ENCODE results near the gene ACAD9.

ACAD9 gene

DNA sequence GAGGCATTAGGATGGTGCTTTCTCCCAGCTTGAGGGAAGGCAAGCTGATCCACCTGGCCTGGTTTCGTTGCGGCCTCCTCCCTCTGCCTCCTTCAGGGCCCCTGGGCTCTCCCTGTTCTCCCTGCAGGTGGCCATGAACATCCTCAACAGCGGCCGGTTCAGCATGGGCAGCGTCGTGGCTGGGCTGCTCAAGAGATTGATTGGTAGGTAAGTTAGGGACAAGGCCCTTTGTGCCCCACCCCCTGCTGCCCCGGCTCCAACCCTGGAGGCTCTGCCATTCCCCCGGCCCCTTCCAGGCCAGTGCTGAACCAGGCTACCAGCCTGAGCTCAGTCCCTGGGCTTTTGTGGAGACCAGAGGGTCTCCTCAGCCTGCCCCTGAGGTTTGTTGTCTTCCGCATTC is 23.0 kb downstream of the ACAD9 start:
- Histone ChIP-seq H3K4me1 (no peaks in the 10 kb centered on the region; the same call in 1 of the 2 replicates), H3K27me3 (no peaks in the 10 kb centered on the region), H3K36me3 (peaks cover 87% of the 10 kb centered on the region), H3K4me3 (ENCODE audit: low read depth, low read length) (no peak overlapping the region), H3K9me3 (no peaks in the 10 kb centered on the region)
- TF ChIP-seq, protein P1, sequence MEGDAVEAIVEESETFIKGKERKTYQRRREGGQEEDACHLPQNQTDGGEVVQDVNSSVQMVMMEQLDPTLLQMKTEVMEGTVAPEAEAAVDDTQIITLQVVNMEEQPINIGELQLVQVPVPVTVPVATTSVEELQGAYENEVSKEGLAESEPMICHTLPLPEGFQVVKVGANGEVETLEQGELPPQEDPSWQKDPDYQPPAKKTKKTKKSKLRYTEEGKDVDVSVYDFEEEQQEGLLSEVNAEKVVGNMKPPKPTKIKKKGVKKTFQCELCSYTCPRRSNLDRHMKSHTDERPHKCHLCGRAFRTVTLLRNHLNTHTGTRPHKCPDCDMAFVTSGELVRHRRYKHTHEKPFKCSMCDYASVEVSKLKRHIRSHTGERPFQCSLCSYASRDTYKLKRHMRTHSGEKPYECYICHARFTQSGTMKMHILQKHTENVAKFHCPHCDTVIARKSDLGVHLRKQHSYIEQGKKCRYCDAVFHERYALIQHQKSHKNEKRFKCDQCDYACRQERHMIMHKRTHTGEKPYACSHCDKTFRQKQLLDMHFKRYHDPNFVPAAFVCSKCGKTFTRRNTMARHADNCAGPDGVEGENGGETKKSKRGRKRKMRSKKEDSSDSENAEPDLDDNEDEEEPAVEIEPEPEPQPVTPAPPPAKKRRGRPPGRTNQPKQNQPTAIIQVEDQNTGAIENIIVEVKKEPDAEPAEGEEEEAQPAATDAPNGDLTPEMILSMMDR (IDR thresholded peaks at IDR 0.05; ENCODE audit: low read depth, low read length) = no peak
- no peak for DNase-seq

DNA sequence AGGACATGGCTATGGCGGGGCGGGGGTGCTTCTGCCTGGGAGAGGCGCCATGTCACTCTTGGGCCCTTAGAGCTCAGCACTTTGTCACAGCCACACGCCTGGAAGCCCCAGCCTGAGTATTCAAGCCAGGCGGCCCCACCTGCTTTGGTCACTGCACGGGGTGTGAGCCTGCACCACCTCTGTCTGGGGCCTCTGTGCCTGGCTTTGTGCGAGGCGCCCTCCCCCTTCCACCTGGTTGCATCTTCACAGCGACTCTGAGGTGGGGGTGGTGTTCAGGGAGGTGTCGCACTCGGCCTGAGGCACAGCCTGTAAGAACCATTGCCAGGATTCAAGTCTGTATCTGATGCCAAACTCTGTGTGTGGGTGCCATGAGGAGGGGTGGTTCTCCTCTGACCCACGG is 24.1 kb downstream of the ACAD9 start:
- H3K27me3 ChIP-seq = no peaks in the 10 kb centered on the region
- no peaks in the 10 kb centered on the region for H3K9me3 ChIP-seq
- no peak for DNase-seq
- no peaks in the 10 kb centered on the region; the same call in 1 of the 2 replicates for H3K4me1 ChIP-seq
- H3K36me3 ChIP-seq = peaks cover 84% of the 10 kb centered on the region
- H3K4me3 ChIP-seq (ENCODE audit: low read depth, low read length) = no peak overlapping the region
- TF ChIP-seq, protein P1 (IDR thresholded peaks at IDR 0.05; ENCODE audit: low read depth, low read length) = no peak

DNA sequence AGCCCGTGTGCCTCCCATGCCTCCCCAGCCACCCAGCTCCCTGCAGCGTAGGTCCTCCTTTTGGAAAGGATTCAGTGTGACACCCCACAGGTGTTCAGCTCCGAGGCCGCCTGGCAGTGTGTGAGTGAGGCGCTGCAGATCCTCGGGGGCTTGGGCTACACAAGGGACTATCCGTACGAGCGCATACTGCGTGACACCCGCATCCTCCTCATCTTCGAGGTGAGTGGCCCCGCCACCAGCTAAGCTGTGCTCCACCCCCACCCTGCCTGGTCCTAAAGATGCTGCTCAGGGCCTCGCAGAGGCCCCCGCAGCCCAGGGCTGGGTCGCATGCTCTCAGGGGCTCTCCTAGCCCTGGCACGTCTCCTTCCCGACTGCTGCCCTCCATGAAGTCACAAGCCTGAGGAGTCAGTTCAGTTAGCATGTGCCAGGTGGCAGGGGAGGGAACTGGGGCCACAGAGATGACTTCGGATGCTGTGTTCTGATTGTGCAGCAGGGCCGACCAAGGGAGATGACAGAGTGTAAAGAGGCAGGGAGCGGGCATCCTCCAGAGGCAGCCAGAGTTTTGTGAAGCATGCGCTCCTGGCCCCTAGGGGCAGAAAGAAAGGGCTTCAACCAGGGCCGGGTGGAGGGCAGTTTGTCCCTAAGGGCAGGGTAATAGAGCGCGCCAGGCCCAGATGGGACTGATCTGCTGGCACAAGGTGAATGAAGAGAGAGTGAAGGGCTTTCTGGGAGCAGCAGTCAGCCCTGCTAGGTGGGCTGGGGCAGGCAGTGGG is 26.8 kb downstream of the ACAD9 start:
- TF ChIP-seq, protein P1 (IDR thresholded peaks at IDR 0.05; ENCODE audit: low read depth, low read length) = no peak
- Histone ChIP-seq H3K9me3 (no peaks in the 10 kb centered on the region), H3K27me3 (no peaks in the 10 kb centered on the region)

DNA sequence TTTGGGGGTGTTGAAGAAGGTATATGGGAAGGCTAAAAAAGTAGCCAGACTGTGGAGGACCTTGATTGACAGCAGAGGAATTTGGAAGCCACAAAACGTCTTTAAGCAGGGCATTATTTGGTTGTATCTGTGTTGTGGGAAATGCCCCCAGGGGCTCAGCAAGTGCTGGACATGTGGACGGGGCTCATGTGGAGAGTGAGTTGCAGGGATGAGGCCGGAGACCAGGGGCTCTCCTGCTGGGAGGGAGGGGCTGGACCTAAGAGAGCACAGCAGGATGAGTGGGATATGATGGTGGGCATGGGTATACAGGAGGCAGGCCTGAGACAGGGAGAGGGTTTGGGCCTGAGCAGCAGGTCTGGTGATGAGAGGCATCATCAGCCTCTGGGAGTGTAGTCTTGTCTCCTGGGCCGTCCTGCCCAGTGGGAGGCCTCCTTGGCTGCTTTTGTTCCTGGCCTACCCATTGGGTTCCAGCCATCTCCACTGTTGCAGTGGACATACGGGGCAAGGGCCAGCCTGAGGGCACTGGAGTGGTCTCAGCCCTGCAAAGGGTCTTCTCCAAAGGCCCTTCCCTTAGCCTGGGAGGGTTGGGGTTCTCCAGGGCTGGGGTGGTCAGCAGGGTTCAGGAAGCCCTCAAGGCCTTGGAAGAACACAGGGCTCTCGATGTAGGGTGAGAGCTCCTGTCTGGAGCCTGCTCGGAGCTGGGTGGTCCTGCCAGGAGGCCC is 27.5 kb downstream of the ACAD9 start:
- no peaks in the 10 kb centered on the region for H3K4me1 ChIP-seq
- no peak overlapping the region for H3K4me3 ChIP-seq (ENCODE audit: low read depth, low read length)
- TF ChIP-seq, protein P1 (IDR thresholded peaks at IDR 0.05; ENCODE audit: low read depth, low read length) = no peak
- no peak for DNase-seq
- no peaks in the 10 kb centered on the region for H3K27me3 ChIP-seq
- H3K36me3 ChIP-seq = peaks cover 85% of the 10 kb centered on the region
- H3K9me3 ChIP-seq = no peaks in the 10 kb centered on the region

More for the DNA sequence above, 26.8 kb downstream of the ACAD9 start:
- Histone ChIP-seq H3K4me3 (ENCODE audit: low read depth, low read length) (no peak overlapping the region), H3K36me3 (peaks cover 85% of the 10 kb centered on the region), H3K4me1 (no peaks in the 10 kb centered on the region)
- no peak for DNase-seq

DNA sequence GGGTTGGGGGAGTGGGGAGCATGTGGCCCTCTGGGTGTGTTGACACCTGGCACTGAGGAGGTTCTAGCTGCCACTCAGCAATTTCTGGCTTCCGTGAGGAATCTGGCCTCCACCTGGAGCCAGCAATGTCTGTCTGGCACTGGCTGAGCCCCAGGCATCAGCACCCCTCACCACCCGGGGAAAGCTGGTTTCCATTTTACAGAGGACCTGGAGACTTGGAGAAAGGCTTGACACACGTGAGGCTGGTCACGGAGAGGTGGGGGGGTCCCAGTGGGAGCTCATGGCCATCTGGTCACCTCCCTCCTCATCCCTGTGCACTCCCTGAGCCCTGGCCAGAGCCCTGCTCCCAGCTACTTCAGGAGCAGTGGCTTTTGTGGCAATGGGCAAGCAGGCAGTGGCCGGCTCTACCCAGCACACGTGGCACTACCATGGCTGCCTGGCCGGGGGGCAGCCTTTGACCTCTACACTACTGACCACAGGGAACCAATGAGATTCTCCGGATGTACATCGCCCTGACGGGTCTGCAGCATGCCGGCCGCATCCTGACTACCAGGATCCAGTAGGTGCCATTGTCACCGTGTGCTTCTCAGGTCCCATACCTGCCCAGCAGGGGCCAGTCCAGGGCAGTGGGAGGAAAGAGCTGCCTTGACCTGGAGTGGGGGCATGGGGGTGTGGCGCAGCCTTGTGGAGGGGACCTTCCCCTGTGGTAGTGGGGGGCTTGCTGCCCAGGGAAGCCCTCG is 28.5 kb downstream of the ACAD9 start:
- Histone ChIP-seq H3K4me1 (no peaks in the 10 kb centered on the region), H3K27me3 (no peaks in the 10 kb centered on the region), H3K4me3 (ENCODE audit: low read depth, low read length) (no peak overlapping the region), H3K9me3 (no peaks in the 10 kb centered on the region), H3K36me3 (peaks cover 87% of the 10 kb centered on the region)
- TF ChIP-seq, protein P1 (IDR thresholded peaks at IDR 0.05; ENCODE audit: low read depth, low read length) = no peak
- DNase-seq = no peak
